ENCODE measurements around the gene DNHD1. TPM values are rescaled to one million over a fixed set of nuclear protein-coding genes. Genes with fewer than 3 reads are reported as not detected.
A peak's percentile ranks its signal among the peaks of the same experiment; 100 is the strongest.

Gene DNHD1
- total and polyA plus RNA-seq, 9 of the 15 experiments (the other 6 are each of a cell fraction or from before 2014, with no cell fraction given), result 0.82 to 9.7 (median 3.8) TPM

GRCh38 chr11:6481924-6482275, 15.2 kb upstream of the DNHD1 start:
- H4K20me1 ChIP-seq (replicated peaks; ENCODE audit: control insufficient read depth, insufficient read depth, low read length), result no peaks in the 10 kb centered on the region; the same call in 1 of the 2 replicates
- ChIA-PET POLR2A (interaction anchor here (0.6 to 1.7 kb wide), 11 partner anchors 8 to 263 kb away, joined by 3 to 7 read pairs (median 3); partner anchors contain the start of genes MRPL17 and TRIM3), CTCF (ENCODE audit: low intra/inter-chr PET ratio) (no interaction called here)
- H3K4me2 ChIP-seq (ENCODE audit: insufficient read depth, low read length), result peak overlapping the region; percentile 97
- DNase-seq (ENCODE audit: extremely low read depth in 1 of 4, low spot score in 3 of 4) (peak in 1 of 4 experiments; percentile 12), FAIRE-seq (no peak), ATAC-seq (peak; percentile 36)
- in situ Hi-C loops (cut with MboI), result no loop called here
- intact Hi-C loops (cut with micrococcal nuclease), result no loop called here
- 0% methylated on average over 6 of the region's 13 CpGs for WGBS (ENCODE audit: insufficient coverage, low coverage, missing lambda C conversion rate)
- H3K9me1 ChIP-seq (ENCODE audit: control insufficient read depth, insufficient read depth, low read length), result no peaks in the 10 kb centered on the region
- H2AFZ ChIP-seq (ENCODE audit: low read depth, low read length), result peak overlapping the region; percentile 87; the same call in 1 of the 2 replicates
- H3K4me3 ChIP-seq, result peak overlapping the region; percentile 87
- peaks cover 53% of the 10 kb centered on the region for H3K79me2 ChIP-seq (ENCODE audit: control insufficient read depth, insufficient read depth, low read length)
- no peaks in the 10 kb centered on the region for H3K9me3 ChIP-seq (replicated peaks; ENCODE audit: control insufficient read depth, insufficient read depth, low read depth, low read length)
- H3K4me1 ChIP-seq (replicated peaks in 1 of 2; ENCODE audit: control insufficient read depth in 2 of 2, insufficient read depth in 2 of 2, low read length in 2 of 2), result peaks cover 14 to 17% of the 10 kb centered on the region in 2 experiments; a peak in 4 of 5 replicates
- H3K9ac ChIP-seq (ENCODE audit: insufficient read depth in 1 of 2, low read depth in 2 of 2, low read length in 2 of 2), result peak overlapping the region; percentile 95 to 99
- H3K27ac ChIP-seq (ENCODE audit: extremely low read depth, low read depth, low read length), result peak overlapping the region; percentile 93
- no peaks in the 10 kb centered on the region for H3K27me3 ChIP-seq (ENCODE audit: control insufficient read depth in 2 of 2, insufficient read depth in 2 of 2, low read length in 2 of 2)
- peaks cover 82% of the 10 kb centered on the region for H3K36me3 ChIP-seq (ENCODE audit: control insufficient read depth, insufficient read depth, low read length)
- no TSS peak for BruUV-seq (replicated peaks)
- TF ChIP-seq ZMIZ1 (IDR thresholded peaks at IDR 0.05; ENCODE audit: low read depth in 2 of 2, low read length in 2 of 2), result no peak
- TF ChIP-seq HINFP (tag; conservative IDR thresholded peaks at IDR 0.05; ENCODE audit: low read depth), result no peak
- no peak for TF ChIP-seq PURB (CRISPR knock-in tag; IDR thresholded peaks at IDR 0.05; ENCODE audit: low read depth)
- no peak for TF ChIP-seq FOXP1 (CRISPR knock-in tag; IDR thresholded peaks at IDR 0.05)
- TF ChIP-seq ZNF586 (CRISPR knock-in tag; conservative IDR thresholded peaks at IDR 0.05), result no peak
- TF ChIP-seq ZEB2 (IDR thresholded peaks at IDR 0.05), result no peak
- TF ChIP-seq MEIS2 (IDR thresholded peaks at IDR 0.05; ENCODE audit: partially characterized antibody), result no peak
- no peak for TF ChIP-seq FOXK2 (conservative IDR thresholded peaks at IDR 0.05 in 1 of 2, IDR thresholded peaks at IDR 0.05 in 1 of 2; ENCODE audit: low read depth in 2 of 2)
- TF ChIP-seq MCM5 (IDR thresholded peaks at IDR 0.05; ENCODE audit: low read depth), result no peak
- no peak for TF ChIP-seq ZNF134 (CRISPR knock-in tag; conservative IDR thresholded peaks at IDR 0.05)
- TF ChIP-seq ZHX1 (conservative IDR thresholded peaks at IDR 0.05; ENCODE audit: low read length), result no peak
- TF ChIP-seq FOXA3 (CRISPR knock-in tag; conservative IDR thresholded peaks at IDR 0.05 in 1 of 2, IDR thresholded peaks at IDR 0.05 in 1 of 2), result peak in 1 of 2 experiments; percentile 74; a peak in 1 of 4 replicates
- TF ChIP-seq ZBTB12 (CRISPR knock-in tag; IDR thresholded peaks at IDR 0.05), result no peak
- TF ChIP-seq TARDBP (IDR thresholded peaks at IDR 0.05), result no peak
